ENCODE measurements around the gene FFAR1. TPM values are rescaled to one million over a fixed set of nuclear protein-coding genes. Genes with fewer than 3 reads are reported as not detected.

Gene FFAR1
- polyA plus RNA-seq, 3 donors, result 0.04 TPM; not detected in 2

DNA sequence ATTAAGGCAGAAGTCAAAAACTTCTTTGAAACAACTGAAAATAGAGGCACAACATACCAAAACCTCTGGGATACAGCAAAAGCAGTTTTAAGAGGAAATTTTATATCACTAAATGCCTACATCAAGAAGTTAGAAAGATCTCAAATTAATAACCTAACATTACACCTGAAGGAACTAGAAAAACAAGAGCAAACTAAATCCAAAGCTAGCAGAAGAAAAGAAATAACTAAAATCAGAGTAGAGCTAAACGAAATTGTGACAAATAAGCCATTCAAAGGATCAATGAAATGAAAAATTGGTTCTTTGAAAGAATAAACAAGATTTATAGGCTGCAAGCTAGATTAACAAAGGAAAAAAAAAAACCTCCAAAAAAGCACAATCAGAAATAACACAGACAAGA, 20.7 kb downstream of the FFAR1 start:
- H3K4me2 ChIP-seq (replicated peaks; ENCODE audit: extremely low read depth, low read length, poor library complexity, severe bottlenecking), result no peak overlapping the region
- no peaks in the 10 kb centered on the region for H3K4me1 ChIP-seq (ENCODE audit: control insufficient read depth in 1 of 2, insufficient read depth in 2 of 2, low read length in 2 of 2)
- H3K36me3 ChIP-seq (replicated peaks in 1 of 2; ENCODE audit: control insufficient read depth in 1 of 2, insufficient read depth in 2 of 2, low read length in 2 of 2), result no peaks in the 10 kb centered on the region
- no CpG with 5 or more reads among the region's 1 CpG for WGBS (ENCODE audit: insufficient coverage)
- Mint-ChIP-seq H3K9me3 (peaks cover 0 to 18% (median 11%) of the 10 kb centered on the region in 7 donors), H3K36me3 (no peaks in the 10 kb centered on the region), H3K27me3 (ENCODE audit: low read depth in 3 of 3) (peaks cover 0 to 10% (median 2%) of the 10 kb centered on the region in 3 donors), H3K4me1 (no peaks in the 10 kb centered on the region), H3K4me3 (peak overlapping the region in 1 of 2 donors; percentile 8), H3K27ac (no peak overlapping the region)
- H2AFZ ChIP-seq (ENCODE audit: insufficient read depth, low read depth, low read length, poor library complexity, severe bottlenecking), result no peak overlapping the region
- no peak overlapping the region for H3K4me3 ChIP-seq (replicated peaks in 1 of 3; ENCODE audit: low read depth in 2 of 3, low read length in 3 of 3)
- intact Hi-C loops (cut with micrococcal nuclease), result no loop called here
- peaks cover 0 to 4% of the 10 kb centered on the region in 2 donors for H3K27me3 ChIP-seq (ENCODE audit: control insufficient read depth in 2 of 2, insufficient read depth in 2 of 2, low read length in 2 of 2)
- peaks cover 0 to 13% of the 10 kb centered on the region in 2 donors for H3K9me3 ChIP-seq (replicated peaks in 1 of 2; ENCODE audit: control insufficient read depth in 1 of 2, insufficient read depth in 1 of 2, low read length in 2 of 2)
- no peaks in the 10 kb centered on the region for H4K20me1 ChIP-seq (ENCODE audit: insufficient read depth, low read length)
- H3K9ac ChIP-seq (ENCODE audit: insufficient read depth, low read length, poor library complexity, severe bottlenecking), result no peak overlapping the region
- H3K79me2 ChIP-seq (ENCODE audit: insufficient read depth, low read length), result no peaks in the 10 kb centered on the region
- no peak for TF ChIP-seq CTCF (IDR thresholded peaks at IDR 0.05)
- H3K27ac ChIP-seq (ENCODE audit: low read depth in 1 of 2, low read length in 2 of 2), result no peak overlapping the region
- DNase-seq, result no peak

GRCh38 chr19:35369522-35369921, 21.8 kb downstream of the FFAR1 start:
- Histone ChIP-seq H3K27ac (ENCODE audit: low read depth in 1 of 2, low read length in 2 of 2) (no peak overlapping the region), H3K79me2 (ENCODE audit: insufficient read depth, low read length) (no peaks in the 10 kb centered on the region), H3K36me3 (replicated peaks in 1 of 2; ENCODE audit: control insufficient read depth in 1 of 2, insufficient read depth in 2 of 2, low read length in 2 of 2) (no peaks in the 10 kb centered on the region), H3K27me3 (ENCODE audit: control insufficient read depth in 2 of 2, insufficient read depth in 2 of 2, low read length in 2 of 2) (peaks cover 0 to 4% of the 10 kb centered on the region in 2 donors), H3K4me3 (replicated peaks in 1 of 3; ENCODE audit: low read depth in 2 of 3, low read length in 3 of 3) (no peak overlapping the region), H4K20me1 (ENCODE audit: insufficient read depth, low read length) (no peaks in the 10 kb centered on the region), H3K4me2 (replicated peaks; ENCODE audit: extremely low read depth, low read length, poor library complexity, severe bottlenecking) (no peak overlapping the region), H3K4me1 (ENCODE audit: control insufficient read depth in 1 of 2, insufficient read depth in 2 of 2, low read length in 2 of 2) (no peaks in the 10 kb centered on the region), H3K9ac (ENCODE audit: insufficient read depth, low read length, poor library complexity, severe bottlenecking) (no peak overlapping the region), H2AFZ (ENCODE audit: insufficient read depth, low read depth, low read length, poor library complexity, severe bottlenecking) (no peak overlapping the region), H3K9me3 (replicated peaks in 1 of 2; ENCODE audit: control insufficient read depth in 1 of 2, insufficient read depth in 1 of 2, low read length in 2 of 2) (peaks cover 0 to 13% of the 10 kb centered on the region in 2 donors)
- no peak for DNase-seq
- intact Hi-C loops (cut with micrococcal nuclease), result no loop called here
- Mint-ChIP-seq H3K36me3 (no peaks in the 10 kb centered on the region), H3K27ac (peak overlapping the region in 1 of 7 donors; percentile 2), H3K27me3 (ENCODE audit: low read depth in 3 of 3) (peaks cover 4 to 11% (median 5%) of the 10 kb centered on the region in 3 donors), H3K4me3 (no peak overlapping the region), H3K9me3 (peaks cover 0 to 21% (median 11%) of the 10 kb centered on the region in 7 donors), H3K4me1 (peaks cover 7% of the 10 kb centered on the region)
- no peak for TF ChIP-seq CTCF (IDR thresholded peaks at IDR 0.05)
